Placental pericyte (primary cell): ENCODE results near the gene RAC3. TPM values are rescaled to one million over a fixed set of nuclear protein-coding genes. Genes with fewer than 3 reads are reported as not detected.

Experiments used
- total RNA-seq: library from RNA; depleted of rRNA; stranded (reverse); fragments of >200 nt; gene quantifications from 2 replicates; pipeline ENCODE4 v1.2.3, GENCODE V29; 2012

Gene RAC3
- 7.9 and 9.2 TPM in 2 replicates for total RNA-seq

DNA sequence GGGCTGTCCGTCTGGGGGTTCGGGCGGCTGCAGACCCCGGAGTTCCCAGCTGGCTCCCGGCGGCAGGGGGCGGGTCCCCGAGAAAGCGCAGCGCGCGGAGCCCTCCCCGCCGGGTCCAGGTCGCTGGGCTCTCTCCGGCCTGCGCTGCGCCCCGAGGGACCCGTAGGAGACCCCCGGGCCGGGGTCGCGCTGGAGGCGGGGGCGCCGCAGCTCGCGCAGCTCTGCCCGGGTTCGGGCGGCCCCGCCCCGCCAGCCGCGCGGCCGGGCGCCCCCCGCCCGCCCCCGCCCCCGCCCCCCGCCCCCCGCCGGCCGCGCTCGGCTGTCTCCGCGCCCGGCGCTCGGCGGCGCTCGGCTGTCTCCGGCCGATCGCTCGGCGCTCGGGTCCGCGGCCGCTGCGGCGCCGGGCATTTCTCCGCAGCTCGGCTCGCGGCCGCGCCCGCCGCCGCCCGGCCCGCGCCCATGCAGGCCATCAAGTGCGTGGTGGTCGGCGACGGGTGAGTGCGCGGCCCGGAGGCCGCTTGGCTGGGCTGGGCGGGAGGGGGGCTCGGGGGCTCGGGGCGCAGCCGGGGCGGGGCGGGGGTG lies at the start of gene RAC3:
TSS of gene RAC3 (plus strand) at position 376 of the 582 bp plus-strand sequence. CDS start at position 460, 84 bp downstream.

DNA sequence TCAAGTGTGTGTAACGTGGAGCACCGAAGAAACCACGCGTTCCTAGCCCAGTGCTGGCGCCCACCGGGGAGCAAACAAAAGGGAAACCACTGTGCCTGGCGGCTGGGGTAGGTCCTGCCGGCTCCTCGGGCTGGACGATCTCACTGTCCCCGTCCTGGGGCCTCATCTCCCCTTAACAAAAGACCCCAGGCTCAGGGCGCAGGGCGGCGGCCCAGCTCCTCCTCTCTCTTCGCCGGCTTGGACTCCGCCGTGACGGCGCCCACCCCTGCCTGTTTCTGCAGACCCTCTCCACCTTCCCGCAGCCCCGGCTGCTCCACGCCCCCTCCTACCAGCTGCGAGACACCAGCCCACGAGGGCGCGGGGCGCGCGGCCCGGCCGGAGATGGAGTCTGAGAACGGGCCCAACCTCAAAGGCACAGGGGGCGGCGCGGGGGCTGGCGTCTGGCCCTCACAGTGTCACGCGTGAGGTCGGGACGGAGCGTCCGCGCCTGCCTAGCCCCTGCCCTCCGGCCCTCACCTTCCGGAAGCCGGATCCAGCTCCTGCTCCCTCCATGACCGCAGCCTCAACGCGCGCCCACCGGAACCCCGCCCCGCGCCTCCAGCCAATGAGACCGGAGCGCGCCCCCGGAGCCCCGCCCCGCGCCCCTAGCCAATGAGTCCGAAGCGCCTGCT lies 9.0 kb upstream of the RAC3 start, which contains the start of gene CENPX:
TSS of gene CENPX (minus strand) at position 569 of the 671 bp plus-strand sequence. CDS start at position 552, 17 bp downstream.

DNA sequence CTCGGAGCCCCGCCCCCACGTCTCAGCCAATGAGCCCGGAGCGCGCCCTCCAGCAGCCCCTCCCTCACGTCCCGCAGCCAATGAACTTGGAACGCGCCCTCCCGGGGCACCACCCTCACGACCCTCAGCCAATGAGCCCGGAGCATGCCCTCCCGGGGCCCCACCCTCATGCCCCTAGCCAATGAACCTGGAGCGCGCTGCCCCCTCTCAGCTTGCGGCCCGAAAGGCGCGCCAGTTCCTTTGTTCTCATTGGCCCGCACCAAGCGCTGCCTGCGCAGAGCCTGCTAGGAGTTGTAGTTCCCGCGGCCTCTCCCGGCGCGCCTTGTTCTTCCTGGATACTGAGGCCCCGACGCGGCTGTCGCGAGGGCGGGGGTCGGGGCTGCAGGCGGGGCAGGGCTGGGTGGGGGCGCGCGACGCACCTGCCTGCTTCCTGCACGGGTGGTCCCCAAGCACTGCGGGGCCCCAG lies 8.5 kb upstream of the RAC3 start, which contains the start of gene LRRC45:
TSS of gene LRRC45 (plus strand) at position 325 of the 466 bp plus-strand sequence. CDS start 339 bp downstream, outside the sequence.

DNA sequence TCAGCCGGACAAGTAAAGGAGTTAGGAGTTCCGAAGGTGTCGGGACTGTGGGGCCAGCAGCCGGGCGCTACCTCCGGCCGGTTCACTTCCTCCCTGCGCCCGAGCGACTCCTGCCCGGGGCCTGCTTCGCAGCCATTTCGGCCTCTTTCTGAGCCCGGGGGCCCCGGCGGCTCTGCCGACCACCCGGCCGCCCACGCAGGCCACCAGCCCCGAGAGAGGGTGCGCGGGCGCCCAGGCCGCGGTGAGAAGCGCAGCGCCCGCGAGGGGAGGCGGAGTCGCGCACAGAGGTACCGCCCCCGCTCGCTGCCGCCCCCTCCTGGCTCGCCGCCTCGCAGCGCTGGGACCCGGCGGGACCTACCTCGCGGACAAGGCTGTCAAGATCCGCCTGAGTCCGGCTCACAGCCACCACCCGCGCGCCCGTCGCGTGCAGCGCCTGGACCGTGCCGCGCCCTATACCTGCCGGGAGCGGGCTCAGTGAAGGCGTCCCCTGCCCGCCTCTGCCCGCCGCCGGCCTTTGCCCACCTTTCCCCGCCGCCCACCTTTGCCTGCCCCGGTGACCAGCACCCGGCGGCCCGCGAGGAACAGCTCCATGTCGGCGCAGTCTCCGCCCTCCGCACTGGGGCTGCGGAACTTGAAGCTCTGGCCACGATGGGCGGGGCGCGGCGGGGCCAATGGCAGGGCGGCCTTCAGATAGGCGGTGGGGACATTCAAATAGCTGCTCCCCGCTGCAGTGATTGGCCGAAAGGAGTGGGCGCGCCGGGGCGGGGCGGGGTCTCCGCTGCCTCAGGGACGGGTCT lies 5.8 kb downstream of the RAC3 start, which contains the start of gene DCXR:
TSS of gene DCXR (minus strand) at position 606 of the 797 bp plus-strand sequence. CDS start at position 591, 15 bp downstream.

DNA sequence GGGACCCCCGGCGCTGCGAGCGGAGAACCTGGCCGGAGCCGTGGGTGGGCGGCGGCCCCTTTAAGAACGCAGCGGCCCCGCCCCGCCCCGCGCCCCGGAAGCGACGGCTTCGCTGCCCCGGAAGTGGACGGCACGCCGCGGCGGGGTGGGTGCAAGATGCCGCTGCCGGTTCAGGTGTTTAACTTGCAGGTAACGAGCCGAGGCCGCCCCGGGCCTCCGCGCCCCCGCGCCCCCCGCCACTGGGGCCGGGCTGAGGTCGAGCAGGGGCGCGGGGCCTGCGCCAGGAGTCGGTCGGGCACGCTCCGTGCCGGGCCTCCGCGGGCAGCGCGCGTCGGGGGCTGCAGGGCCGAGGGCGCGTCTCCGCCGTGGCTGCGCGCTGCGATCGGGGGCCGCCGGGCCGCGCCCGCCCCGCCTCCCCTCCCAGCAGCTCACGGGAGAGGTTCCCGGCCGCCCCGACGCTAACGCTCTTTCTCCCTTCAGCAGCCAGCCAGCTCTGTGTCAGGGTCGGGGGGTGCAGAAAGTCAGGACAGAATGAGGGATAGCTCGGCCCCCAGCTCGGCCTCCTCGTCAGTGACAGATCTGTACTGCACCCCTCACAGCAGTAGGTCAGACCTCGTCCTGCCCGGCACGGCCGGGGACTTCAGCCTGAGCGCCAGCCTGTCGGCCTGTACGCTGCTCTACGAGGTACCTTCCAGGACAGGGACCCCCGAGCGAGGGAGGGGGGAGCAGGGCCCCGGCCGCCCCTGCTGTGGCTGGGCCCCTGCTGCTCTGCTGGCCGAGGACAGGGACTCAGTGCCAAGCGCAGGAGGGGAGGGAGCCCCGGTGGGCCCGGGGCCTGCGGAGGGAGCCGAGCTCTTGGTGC lies 20.5 kb downstream of the RAC3 start, which contains the start of the genes GPS1 and RFNG:
TSS of gene GPS1 (plus strand) at position 123 of the 862 bp plus-strand sequence. CDS start at position 157, 34 bp downstream.
TSS of gene RFNG (minus strand) at position 36 of the 862 bp plus-strand sequence. CDS start 45 bp downstream, outside the sequence.

DNA sequence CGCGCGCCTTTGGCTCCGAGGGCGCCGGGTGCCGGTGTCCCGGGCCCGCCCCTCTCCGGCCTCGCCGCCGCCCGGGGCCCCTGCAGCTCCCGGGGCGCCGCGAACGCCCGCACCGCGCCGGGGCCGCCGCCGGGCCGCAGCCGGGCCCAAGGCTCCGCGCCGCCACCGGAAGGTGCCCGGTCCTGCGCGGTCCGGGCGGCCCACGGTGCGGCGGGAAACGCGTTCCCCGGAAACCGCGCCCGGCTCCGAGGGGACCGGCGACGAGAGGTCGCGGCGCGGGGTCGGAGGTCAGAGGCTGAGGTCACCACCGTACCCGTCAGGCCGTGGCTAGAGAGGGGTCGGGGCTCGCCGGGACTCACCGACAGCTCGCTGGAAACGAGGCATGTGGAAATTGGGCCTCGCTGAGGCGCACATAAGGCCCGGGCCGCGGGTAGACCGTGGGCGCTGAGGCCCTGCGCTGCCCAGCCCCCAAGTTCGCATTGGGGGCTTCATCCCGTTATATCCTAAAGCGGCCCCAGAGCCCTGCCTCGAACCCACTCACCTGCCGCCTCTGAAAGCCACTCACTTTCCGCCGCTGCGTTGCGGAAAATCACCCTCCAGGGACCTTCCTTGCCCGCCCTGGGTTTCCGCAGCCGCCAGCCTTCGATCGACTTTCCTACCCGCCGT lies 34.3 kb downstream of the RAC3 start, which contains the start of gene DUS1L:
TSS of gene DUS1L (minus strand) at position 167 of the 666 bp plus-strand sequence. CDS start 745 bp downstream, outside the sequence.

Other genes with a start within 250 kb of the RAC3 start
- gene GCGR, start 227.5 kb upstream of the RAC3 start, total RNA-seq, result not detected in 2 replicates
- 82.0 and 100 TPM in 2 replicates for gene MCRIP1, start 198.4 kb upstream of the RAC3 start, total RNA-seq
- gene PPP1R27, start 196.6 kb upstream of the RAC3 start, total RNA-seq, result not detected in 2 replicates
- 1,222 and 4,245 TPM in 2 replicates for gene P4HB, start 171.1 kb upstream of the RAC3 start, total RNA-seq
- 139 and 275 TPM in 2 replicates for gene ARHGDIA, start 160.3 kb upstream of the RAC3 start, total RNA-seq
- 94.3 and 166 TPM in 2 replicates for gene ALYREF, start 140.1 kb upstream of the RAC3 start, total RNA-seq
- 102 and 118 TPM in 2 replicates for gene ANAPC11, start 140.0 kb upstream of the RAC3 start, total RNA-seq
- under 0.01 and 0.66 TPM in 2 replicates for gene NPB, start 129.4 kb upstream of the RAC3 start, total RNA-seq
- gene PCYT2, start 120.3 kb upstream of the RAC3 start, total RNA-seq, result 48.7 and 78.1 TPM in 2 replicates
- gene SIRT7, start 113.5 kb upstream of the RAC3 start, total RNA-seq, result 23.9 and 26.7 TPM in 2 replicates
- 31.6 and 48.1 TPM in 2 replicates for gene MAFG, start 103.9 kb upstream of the RAC3 start, total RNA-seq
- gene PYCR1, start 94.4 kb upstream of the RAC3 start, total RNA-seq, result 99.9 and 225 TPM in 2 replicates
- gene MYADML2, start 84.4 kb upstream of the RAC3 start, total RNA-seq, result not detected in 2 replicates
- 0.29 and 0.66 TPM in 2 replicates for gene NOTUM, start 70.5 kb upstream of the RAC3 start, total RNA-seq
- gene ASPSCR1, start 54.0 kb upstream of the RAC3 start, total RNA-seq, result 31.4 and 38.1 TPM in 2 replicates
- gene CENPX, start 8.8 kb upstream of the RAC3 start, total RNA-seq, result 22.5 and 48.7 TPM in 2 replicates
- gene LRRC45, start 8.4 kb upstream of the RAC3 start, total RNA-seq, result 14.9 and 30.1 TPM in 2 replicates
- 32.2 and 43.5 TPM in 2 replicates for gene DCXR, start 6.0 kb downstream of the RAC3 start, total RNA-seq
- gene RFNG, start 20.1 kb downstream of the RAC3 start, total RNA-seq, result 44.1 and 76.8 TPM in 2 replicates
- 110 and 187 TPM in 2 replicates for gene GPS1, start 20.2 kb downstream of the RAC3 start, total RNA-seq
- 74.6 and 105 TPM in 2 replicates for gene DUS1L, start 34.1 kb downstream of the RAC3 start, total RNA-seq
- gene FASN, start 66.6 kb downstream of the RAC3 start, total RNA-seq, result 165 and 359 TPM in 2 replicates
- gene CCDC57, start 181.2 kb downstream of the RAC3 start, total RNA-seq, result 24.5 and 28.9 TPM in 2 replicates
- gene SLC16A3, start 197.4 kb downstream of the RAC3 start, total RNA-seq, result 347 and 438 TPM in 2 replicates
- gene CSNK1D, start 242.0 kb downstream of the RAC3 start, total RNA-seq, result 58.4 and 58.6 TPM in 2 replicates